SK-N-MC (cell line): ENCODE results near the gene MEIKIN.

Source experiments
- EZH2 ChIP-seq: fragments of 200-600 bp; sonication (generic); IDR thresholded peaks from one replicate; pipeline ENCODE4 v1.6.1; 2017; ENCODE audit warnings: antibody characterized with exemption
- FOXP2 ChIP-seq: optimal IDR thresholded peaks from 2 replicates; pipeline ENCODE3; 2011; ENCODE audit warnings: mild to moderate bottlenecking, moderate library complexity; ENCODE audit not compliant: insufficient read depth; ENCODE audit errors: extremely low read length, control extremely low read depth
- POLR2AphosphoS5 ChIP-seq: IDR thresholded peaks from 2 replicates; pipeline ENCODE4 v1.6.1; 2012; ENCODE audit warnings: mild to moderate bottlenecking, low read depth, low read length, borderline replicate concordance

DNA sequence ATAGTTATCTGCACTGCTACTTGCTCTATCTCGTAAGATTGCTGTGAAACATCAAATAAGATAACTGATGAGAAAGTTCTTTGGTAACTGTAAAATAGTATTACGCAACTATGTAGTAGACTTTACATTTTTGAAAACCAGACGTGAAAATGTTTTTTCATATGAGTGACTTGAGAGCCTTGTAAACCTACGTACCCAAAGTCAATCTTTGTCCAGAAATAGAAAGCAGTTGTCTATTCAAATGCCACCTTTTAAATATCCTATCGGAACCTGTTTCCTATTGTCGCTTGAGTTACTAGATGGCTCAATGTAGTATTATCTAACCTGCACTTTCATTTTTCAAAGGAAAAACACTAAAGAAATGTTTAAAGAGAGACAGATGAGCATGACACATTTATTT is 150.2 kb downstream of the MEIKIN start:
- TF ChIP-seq EZH2 (no peak), POLR2AphosphoS5 (no peak), FOXP2 (no peak)
